OCI-LY7 (cell line): Measurements from ENCODE around the gene RASD1. TPM values are rescaled to one million over a fixed set of nuclear protein-coding genes. Genes with fewer than 3 reads are reported as not detected.

ENCODE experiments used
- BruUV-seq: library from RNA; stranded (reverse); fragments of 400-500 nt; replicated peaks from 2 replicates; lab custom pipeline; 2021; lab: Mats Ljungman, UMichigan
- CTCF ChIA-PET: fragments of 300-600 bp; sonication (Branson Sonifier 250); formaldehyde crosslinking; loops from one replicate; lab custom pipeline; 2022; ENCODE audit warnings: antibody characterized with exemption; ENCODE audit not compliant: unreplicated experiment; lab: Charles Lee
- POLR2A ChIA-PET: fragments of 300-600 bp; sonication (Branson Sonifier 250); formaldehyde crosslinking; loops from one replicate; lab custom pipeline; 2022; ENCODE audit warnings: antibody characterized with exemption; lab: Charles Lee
- DNase-seq: peaks from one replicate; pipeline ENCODE4 v3.0.0-alpha.2; 2015; ENCODE audit warnings: low spot score
- H2AFZ ChIP-seq: fragments of 200-600 bp; sonication (generic), shearing (Covaris generic); 2 replicates; pipeline ENCODE4 v1.6.1; 2014; ENCODE audit warnings: mild to moderate bottlenecking, antibody characterized with exemption, low read length, moderate library complexity
- H3K27ac ChIP-seq: fragments of 200-600 bp; sonication (generic); 2 replicates; pipeline ENCODE4 v1.5.1; 2014; ENCODE audit warnings: mixed run types, low read depth, mild to moderate bottlenecking, moderate library complexity, low read length, inconsistent platforms; ENCODE audit not compliant: poor library complexity, severe bottlenecking
- H3K36me3 ChIP-seq: fragments of 200-600 bp; sonication (generic); 2 replicates; pipeline ENCODE4 v1.6.1; 2014; ENCODE audit warnings: mild to moderate bottlenecking, antibody characterized with exemption, low read length, moderate library complexity, mixed read lengths; ENCODE audit not compliant: insufficient read depth
- H3K4me1 ChIP-seq: fragments of 200-600 bp; sonication (generic); 2 replicates; pipeline ENCODE4 v1.5.1; 2014; ENCODE audit warnings: mild to moderate bottlenecking, low read length; ENCODE audit not compliant: insufficient read depth, poor library complexity, severe bottlenecking
- H3K4me2 ChIP-seq: fragments of 200-600 bp; sonication (generic); 2 replicates; pipeline ENCODE4 v1.6.1; 2014; ENCODE audit warnings: mild to moderate bottlenecking, low read length
- H3K4me3 ChIP-seq: fragments of 200-600 bp; sonication (generic); 2 replicates; pipeline ENCODE4 v1.5.1; 2014; ENCODE audit warnings: mild to moderate bottlenecking, low read depth, low read length; ENCODE audit not compliant: poor library complexity, severe bottlenecking
- H3K79me2 ChIP-seq: fragments of 200-600 bp; sonication (generic); 2 replicates; pipeline ENCODE4 v1.6.1; 2016; ENCODE audit warnings: low read depth, mild to moderate bottlenecking, low read length, moderate library complexity, mixed read lengths; ENCODE audit not compliant: insufficient read depth
- H3K9me2 ChIP-seq: fragments of 200-600 bp; sonication (generic); 2 replicates; pipeline ENCODE4 v1.6.1; 2016; ENCODE audit warnings: mild to moderate bottlenecking, low read length, mixed read lengths; ENCODE audit not compliant: insufficient read depth
- H3K9me3 ChIP-seq: fragments of 200-600 bp; sonication (generic); 2 replicates; pipeline ENCODE4 v1.6.1; 2014; ENCODE audit warnings: mild to moderate bottlenecking, mixed run types, low read length, mixed read lengths
- H4K20me1 ChIP-seq: fragments of 200-600 bp; sonication (generic); 2 replicates; pipeline ENCODE4 v1.6.1; 2014; ENCODE audit warnings: mild to moderate bottlenecking, antibody characterized with exemption, low read length, moderate library complexity, mixed read lengths; ENCODE audit not compliant: insufficient read depth
- CTCF ChIP-seq: fragments of 200-600 bp; sonication (generic); conservative IDR thresholded peaks from 2 replicates; pipeline ENCODE4 v1.5.1; 2014; ENCODE audit warnings: mild to moderate bottlenecking, antibody characterized with exemption, low read length, moderate library complexity, mixed read lengths
- EZH2phosphoT487 ChIP-seq: fragments of 200-600 bp; sonication (generic); IDR thresholded peaks from 2 replicates; pipeline ENCODE4 v1.6.1; 2018; ENCODE audit warnings: low read depth, borderline replicate concordance, mild to moderate bottlenecking, mixed run types, antibody characterized with exemption, low read length, moderate library complexity, mixed read lengths
- intact Hi-C: fragments of 100-400 bp; cut with micrococcal nuclease; formaldehyde crosslinking; loops from one replicate; pipeline ENCODE4 v1.10.0; 2022; ENCODE audit not compliant: unreplicated experiment
- total RNA-seq, 2 experiments: library from RNA; depleted of rRNA in 1 of 2; stranded (reverse); fragments of >200 nt in 1 of 2; shearing (Covaris generic) in 1 of 2; gene quantifications; 2 replicates each; pipeline ENCODE4 v1.2.3, GENCODE V29; 2014 to 2022

RASD1 gene
- total RNA-seq, 2 experiments from 2014 or later = 0.19 TPM; not detected in 1

GRCh38 chr17:17527956-17528500, 31.8 kb upstream of the RASD1 start:
- no peak for DNase-seq
- Histone ChIP-seq H3K4me1 (no peaks in the 10 kb centered on the region), H4K20me1 (no peaks in the 10 kb centered on the region; the same call in 1 of the 2 replicates), H3K4me2 (no peak overlapping the region), H3K36me3 (no peaks in the 10 kb centered on the region), H3K79me2 (no peaks in the 10 kb centered on the region), H2AFZ (no peak overlapping the region), H3K27ac (no peak overlapping the region), H3K9me3 (no peaks in the 10 kb centered on the region), H3K9me2 (no peaks in the 10 kb centered on the region), H3K4me3 (no peak overlapping the region)
- ChIA-PET CTCF (no interaction called here), POLR2A (interaction anchor here (0.5 kb wide), 1 partner anchor 16 kb away, joined by 3 read pairs; no protein-coding TSS in a partner anchor)
- intact Hi-C loops = no loop called here
- TF ChIP-seq EZH2phosphoT487 (no peak), CTCF (no peak)
- no TSS peak for BruUV-seq

DNA sequence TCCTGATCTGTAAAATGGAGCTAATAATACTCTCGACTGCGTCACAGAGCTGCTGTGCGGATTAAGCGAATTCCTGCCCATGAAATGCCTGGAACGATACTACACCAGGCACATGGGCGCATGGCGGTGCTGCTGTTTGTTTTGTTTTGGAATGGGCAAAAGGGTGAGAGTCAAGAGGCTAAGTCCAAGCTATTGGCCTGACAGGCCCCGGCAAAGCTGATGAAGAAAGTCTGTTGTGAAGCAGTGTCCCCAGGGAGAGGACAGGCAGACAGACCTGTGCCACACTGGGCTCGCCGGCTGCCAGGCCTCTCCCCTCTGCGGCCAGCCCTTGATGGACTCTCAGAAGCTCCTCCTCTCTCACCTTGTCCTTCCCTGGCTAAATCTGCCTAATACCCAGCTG, 31.3 kb upstream of the RASD1 start:
- H3K36me3 ChIP-seq = no peaks in the 10 kb centered on the region
- H3K4me2 ChIP-seq = no peak overlapping the region
- no peaks in the 10 kb centered on the region for H3K79me2 ChIP-seq
- no peak for DNase-seq
- H2AFZ ChIP-seq = no peak overlapping the region
- no peaks in the 10 kb centered on the region for H3K4me1 ChIP-seq
- no peaks in the 10 kb centered on the region for H3K9me3 ChIP-seq
- ChIA-PET CTCF (no interaction called here), POLR2A (no interaction called here)
- H4K20me1 ChIP-seq = no peaks in the 10 kb centered on the region; the same call in 1 of the 2 replicates
- H3K4me3 ChIP-seq = no peak overlapping the region
- intact Hi-C loops = no loop called here
- H3K27ac ChIP-seq = no peak overlapping the region
- TF ChIP-seq EZH2phosphoT487 = no peak
- no peak for TF ChIP-seq CTCF
- H3K9me2 ChIP-seq = no peaks in the 10 kb centered on the region
- no TSS peak for BruUV-seq

DNA sequence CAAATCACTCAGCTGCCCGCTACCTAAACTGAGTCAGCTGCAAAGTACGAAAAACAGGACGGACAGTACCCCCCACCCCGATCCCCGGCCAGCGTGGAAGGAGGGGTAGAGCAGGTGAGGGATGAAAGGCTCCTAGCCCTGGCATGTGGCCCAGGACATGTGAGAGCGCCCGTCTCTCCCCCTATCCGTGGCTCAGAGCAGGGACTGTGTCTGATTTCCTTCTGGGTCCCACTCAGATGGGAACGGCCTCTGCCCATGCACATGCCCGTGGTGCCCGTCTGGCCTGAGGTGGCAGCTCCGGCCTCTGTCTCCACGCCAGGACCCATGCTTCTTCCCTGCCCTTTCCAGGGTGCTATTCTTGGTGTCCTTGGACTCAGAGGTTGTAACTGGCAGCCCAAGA, 30.2 kb upstream of the RASD1 start:
- Histone ChIP-seq H3K4me2 (no peak overlapping the region), H3K4me1 (no peaks in the 10 kb centered on the region), H4K20me1 (no peaks in the 10 kb centered on the region), H3K27ac (no peak overlapping the region), H3K36me3 (no peaks in the 10 kb centered on the region), H2AFZ (no peak overlapping the region), H3K4me3 (no peak overlapping the region), H3K79me2 (no peaks in the 10 kb centered on the region), H3K9me2 (no peaks in the 10 kb centered on the region), H3K9me3 (no peaks in the 10 kb centered on the region)
- intact Hi-C loops = no loop called here
- no TSS peak for BruUV-seq
- no peak for DNase-seq
- POLR2A ChIA-PET = no interaction called here
- no peak for TF ChIP-seq CTCF
- no peak for TF ChIP-seq EZH2phosphoT487
- CTCF ChIA-PET = no interaction called here
